Neural progenitor cell (in vitro differentiated cells): Measurements from ENCODE around the gene CIDEC. TPM values are rescaled to one million over a fixed set of nuclear protein-coding genes. Genes with fewer than 3 reads are reported as not detected.

ENCODE experiments used
- DNase-seq: peaks from one replicate; pipeline ENCODE4 v3.0.0-alpha.2; 2016; ENCODE audit warnings: low spot score
- H2AFZ ChIP-seq: fragments of 200-600 bp; sonication (generic); replicated peaks from 2 replicates; pipeline ENCODE4 v1.6.1; 2016; ENCODE audit warnings: antibody characterized with exemption
- H3F3A ChIP-seq: fragments of 200-600 bp; sonication (generic); 2 replicates; pipeline ENCODE4 v1.6.1; 2016; ENCODE audit warnings: antibody characterized with exemption, low read depth
- H3K27ac ChIP-seq: fragments of 200-600 bp; sonication (generic); 2 replicates; pipeline ENCODE4 v1.5.1; 2016; ENCODE audit warnings: mild to moderate bottlenecking
- H3K27me3 ChIP-seq: fragments of 200-600 bp; sonication (generic); 2 replicates; pipeline ENCODE4 v1.6.1; 2016; ENCODE audit warnings: mild to moderate bottlenecking, moderate library complexity
- H3K36me3 ChIP-seq: fragments of 200-600 bp; sonication (generic); 2 replicates; pipeline ENCODE4 v1.5.1; 2016
- H3K4me1 ChIP-seq: fragments of 200-600 bp; sonication (generic); 2 replicates; pipeline ENCODE4 v1.6.1; 2016; ENCODE audit warnings: mixed run types
- H3K4me2 ChIP-seq: fragments of 200-600 bp; sonication (generic); 2 replicates; pipeline ENCODE4 v1.6.1; 2016
- H3K4me3 ChIP-seq: fragments of 200-600 bp; sonication (generic); 2 replicates; pipeline ENCODE4 v1.5.1; 2016
- H3K79me2 ChIP-seq: fragments of 200-600 bp; sonication (generic); 2 replicates; pipeline ENCODE4 v1.6.1; 2016; ENCODE audit warnings: low read depth
- H3K9ac ChIP-seq: fragments of 200-600 bp; sonication (generic); 2 replicates; pipeline ENCODE4 v1.6.1; 2016
- H3K9me3 ChIP-seq: fragments of 200-600 bp; sonication (generic); 2 replicates; pipeline ENCODE4 v1.5.1; 2016; ENCODE audit warnings: low read depth
- H4K20me1 ChIP-seq: fragments of 200-600 bp; sonication (generic); 2 replicates; pipeline ENCODE4 v1.6.1; 2016; ENCODE audit warnings: low read depth
- H3K27ac Mint-ChIP-seq: 3 replicates; pipeline ENCODE4 v1.8.0; 2021; ENCODE audit warnings: mixed read lengths
- H3K27me3 Mint-ChIP-seq: 2 replicates; pipeline ENCODE4 v1.8.0; 2022; ENCODE audit warnings: low read depth, mild to moderate bottlenecking, inconsistent platforms, moderate library complexity, mixed read lengths; ENCODE audit not compliant: insufficient read depth
- H3K36me3 Mint-ChIP-seq: 3 replicates; pipeline ENCODE4 v1.8.0; 2021; ENCODE audit warnings: mixed read lengths
- H3K4me1 Mint-ChIP-seq: 3 replicates; pipeline ENCODE4 v1.8.0; 2021; ENCODE audit warnings: mixed read lengths
- H3K4me3 Mint-ChIP-seq: 3 replicates; pipeline ENCODE4 v1.8.0; 2021; ENCODE audit warnings: mild to moderate bottlenecking, moderate library complexity, mixed read lengths
- H3K9me3 Mint-ChIP-seq: 3 replicates; pipeline ENCODE4 v1.8.0; 2020; ENCODE audit warnings: mixed read lengths
- EZH2 ChIP-seq: fragments of 200-600 bp; sonication (generic); IDR thresholded peaks from 2 replicates; pipeline ENCODE4 v1.6.1; 2017; ENCODE audit warnings: antibody characterized with exemption, mild to moderate bottlenecking, moderate library complexity
- EZH2phosphoT487 ChIP-seq: fragments of 200-600 bp; sonication (generic); IDR thresholded peaks from 2 replicates; pipeline ENCODE4 v1.6.1; 2017; ENCODE audit warnings: antibody characterized with exemption
- total RNA-seq: library from RNA; depleted of rRNA; stranded (reverse); fragments of >200 nt; gene quantifications from 2 replicates; pipeline ENCODE4 v1.2.3, GENCODE V29; 2015; ENCODE audit warnings: low replicate concordance
- TF ChIP-seq, protein P1 (sequence below): fragments of 200-600 bp; sonication (generic); IDR thresholded peaks from 2 replicates; pipeline ENCODE4 v1.5.1; 2017; ENCODE audit warnings: antibody characterized with exemption, mild to moderate bottlenecking

The CIDEC gene
- total RNA-seq, 1 donor from 2014 or later, result not detected

- H3K4me2 ChIP-seq, result no peak overlapping the region
Measured at GRCh38 chr3:9884555-9885165, 4.6 kb upstream of the CIDEC start.

DNA sequence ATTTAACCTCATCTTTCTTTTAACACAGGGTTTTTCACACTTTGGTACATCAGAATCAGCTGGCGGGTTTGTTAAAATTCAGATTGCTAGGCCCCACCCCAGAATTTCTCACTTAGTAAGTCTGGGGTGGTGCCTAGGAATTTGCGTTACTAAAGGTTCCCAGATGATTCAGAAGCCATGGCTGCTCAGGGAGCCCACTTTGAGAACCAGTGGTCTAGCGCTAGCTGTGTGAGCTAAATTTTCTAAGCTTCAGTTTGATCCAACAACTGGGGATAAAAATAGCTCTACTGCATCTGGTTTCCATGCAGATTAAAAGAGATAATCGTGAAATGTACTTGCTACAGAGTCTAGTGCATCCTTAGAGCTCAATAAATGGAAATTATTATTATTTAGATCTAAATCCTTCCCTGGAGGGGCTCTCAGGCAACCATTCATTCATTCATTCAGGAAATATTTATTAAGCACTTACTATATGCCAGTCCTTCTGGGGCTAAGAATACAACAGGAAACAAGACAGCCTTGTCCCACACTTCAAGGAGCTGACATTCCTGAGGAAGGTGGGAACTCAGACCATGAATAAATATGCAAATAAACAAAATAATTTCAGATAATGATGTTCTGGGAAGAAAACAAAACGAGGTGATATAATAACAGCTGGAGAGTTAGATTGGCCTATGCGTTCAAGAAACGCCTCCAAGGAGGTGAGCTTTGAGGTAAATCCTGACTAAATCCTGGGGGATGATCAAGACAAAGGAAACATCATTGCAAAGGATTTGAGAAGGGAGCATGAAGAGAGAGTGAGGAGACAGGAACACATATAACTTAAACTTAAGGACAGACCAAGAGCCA, 3.9 kb upstream of the CIDEC start:
- Mint-ChIP-seq H3K4me1 (no peaks in the 10 kb centered on the region), H3K36me3 (no peaks in the 10 kb centered on the region), H3K27me3 (peaks cover 7% of the 10 kb centered on the region), H3K27ac (no peak overlapping the region), H3K9me3 (peaks cover 2% of the 10 kb centered on the region), H3K4me3 (no peak overlapping the region)
- H3K4me3 ChIP-seq, result no peak overlapping the region
- H3K27me3 ChIP-seq, result no peaks in the 10 kb centered on the region
- H3K27ac ChIP-seq, result no peak overlapping the region
- TF ChIP-seq EZH2, result no peak
- TF ChIP-seq, protein P1, sequence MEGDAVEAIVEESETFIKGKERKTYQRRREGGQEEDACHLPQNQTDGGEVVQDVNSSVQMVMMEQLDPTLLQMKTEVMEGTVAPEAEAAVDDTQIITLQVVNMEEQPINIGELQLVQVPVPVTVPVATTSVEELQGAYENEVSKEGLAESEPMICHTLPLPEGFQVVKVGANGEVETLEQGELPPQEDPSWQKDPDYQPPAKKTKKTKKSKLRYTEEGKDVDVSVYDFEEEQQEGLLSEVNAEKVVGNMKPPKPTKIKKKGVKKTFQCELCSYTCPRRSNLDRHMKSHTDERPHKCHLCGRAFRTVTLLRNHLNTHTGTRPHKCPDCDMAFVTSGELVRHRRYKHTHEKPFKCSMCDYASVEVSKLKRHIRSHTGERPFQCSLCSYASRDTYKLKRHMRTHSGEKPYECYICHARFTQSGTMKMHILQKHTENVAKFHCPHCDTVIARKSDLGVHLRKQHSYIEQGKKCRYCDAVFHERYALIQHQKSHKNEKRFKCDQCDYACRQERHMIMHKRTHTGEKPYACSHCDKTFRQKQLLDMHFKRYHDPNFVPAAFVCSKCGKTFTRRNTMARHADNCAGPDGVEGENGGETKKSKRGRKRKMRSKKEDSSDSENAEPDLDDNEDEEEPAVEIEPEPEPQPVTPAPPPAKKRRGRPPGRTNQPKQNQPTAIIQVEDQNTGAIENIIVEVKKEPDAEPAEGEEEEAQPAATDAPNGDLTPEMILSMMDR, result no peak
- TF ChIP-seq EZH2phosphoT487, result no peak
- no peak overlapping the region for H3K9ac ChIP-seq
- no peak for DNase-seq
- no peaks in the 10 kb centered on the region for H4K20me1 ChIP-seq
- H3K36me3 ChIP-seq, result no peaks in the 10 kb centered on the region
- no peaks in the 10 kb centered on the region for H3K4me1 ChIP-seq
- H3F3A ChIP-seq, result no peaks in the 10 kb centered on the region
- H3K4me2 ChIP-seq, result no peak overlapping the region
- no peak overlapping the region for H2AFZ ChIP-seq
- H3K79me2 ChIP-seq, result no peaks in the 10 kb centered on the region
- H3K9me3 ChIP-seq, result no peaks in the 10 kb centered on the region

More at GRCh38 chr3:9884555-9885165, 4.6 kb upstream of the CIDEC start:
- Histone ChIP-seq H3K27me3 (no peaks in the 10 kb centered on the region), H3K27ac (no peak overlapping the region), H3K9me3 (no peaks in the 10 kb centered on the region), H3K4me3 (no peak overlapping the region), H3K79me2 (no peaks in the 10 kb centered on the region), H2AFZ (no peak overlapping the region), H3F3A (peaks cover 4% of the 10 kb centered on the region), H4K20me1 (no peaks in the 10 kb centered on the region), H3K36me3 (no peaks in the 10 kb centered on the region), H3K4me1 (no peaks in the 10 kb centered on the region), H3K9ac (no peak overlapping the region)
- Mint-ChIP-seq H3K27ac (no peak overlapping the region), H3K4me1 (no peaks in the 10 kb centered on the region), H3K27me3 (peaks cover 7% of the 10 kb centered on the region), H3K4me3 (no peak overlapping the region), H3K9me3 (peaks cover 2% of the 10 kb centered on the region), H3K36me3 (no peaks in the 10 kb centered on the region)
- TF ChIP-seq EZH2phosphoT487, result no peak
- TF ChIP-seq, protein P1, result no peak
- no peak for TF ChIP-seq EZH2
- DNase-seq, result no peak

GRCh38 chr3:9881441-9881840, 1.4 kb upstream of the CIDEC start:
- H3K4me1 Mint-ChIP-seq, result no peaks in the 10 kb centered on the region
- Histone ChIP-seq H2AFZ (no peak overlapping the region), H3K27me3 (no peaks in the 10 kb centered on the region), H3K9ac (no peak overlapping the region), H3K4me2 (no peak overlapping the region), H3K36me3 (no peaks in the 10 kb centered on the region), H3K9me3 (no peaks in the 10 kb centered on the region), H3K79me2 (no peaks in the 10 kb centered on the region), H3K4me1 (no peaks in the 10 kb centered on the region), H4K20me1 (no peaks in the 10 kb centered on the region), H3K27ac (no peak overlapping the region), H3F3A (no peaks in the 10 kb centered on the region), H3K4me3 (no peak overlapping the region)
- no peak overlapping the region for H3K4me3 Mint-ChIP-seq
- no peak for DNase-seq
- peaks cover 11% of the 10 kb centered on the region for H3K27me3 Mint-ChIP-seq
- H3K36me3 Mint-ChIP-seq, result no peaks in the 10 kb centered on the region
- peaks cover 2% of the 10 kb centered on the region for H3K9me3 Mint-ChIP-seq
- TF ChIP-seq, protein P1, result no peak
- TF ChIP-seq EZH2phosphoT487 (no peak), EZH2 (no peak)
- H3K27ac Mint-ChIP-seq, result no peak overlapping the region
